Adrenal gland (tissue), 12 donors: ENCODE data around the gene DENND2A. TPM values are rescaled to one million over a fixed set of nuclear protein-coding genes. Genes with fewer than 3 reads are reported as not detected.
A peak's percentile ranks its signal among the peaks of the same experiment; 100 is the strongest.

Source experiments
- DNase-seq, 7 donors: peaks; one replicate each; pipeline ENCODE4 v3.0.0-alpha.2; 2019 to 2020
- H3K27ac ChIP-seq, 5 donors: fragments of 200-600 bp; sonication (generic) in 4 of 5; 1 replicate in 3 of 5; 2 replicates in 2 of 5; pipeline versions ENCODE4 v1.5.1 to v1.8.0; 2016 to 2020; ENCODE audit warnings: mild to moderate bottlenecking in 1 of 5
- H3K27me3 ChIP-seq: fragments of 200-600 bp; 2 replicates; pipeline ENCODE4 v1.8.0; 2021
- H3K36me3 ChIP-seq, 2 donors: fragments of 200-600 bp; replicated peaks in 1 of 2; 1 replicate in 1 of 2; 2 replicates in 1 of 2; pipeline versions ENCODE4 v1.5.1 to v1.8.0; 2018 to 2022
- H3K4me1 ChIP-seq, 2 donors: fragments of 200-600 bp; replicated peaks in 1 of 2; 1 replicate in 1 of 2; 2 replicates in 1 of 2; pipeline versions ENCODE4 v1.5.1 to v1.8.0; 2018 to 2021
- H3K4me3 ChIP-seq, 4 donors: fragments of 200-600 bp; sonication (generic) in 3 of 4; one replicate each; pipeline ENCODE4 v1.5.1; 2016 to 2018
- H3K9me3 ChIP-seq, 3 donors: fragments of 200-600 bp; sonication (generic) in 1 of 3; replicated peaks in 1 of 3; 1 replicate in 2 of 3; 2 replicates in 1 of 3; pipeline versions ENCODE4 v1.5.1 to v1.8.0; 2016 to 2021
- POLR2A ChIP-seq, 2 donors: fragments of 450-650 bp; IDR thresholded peaks; one replicate each; pipeline ENCODE4 v1.6.1; 2017; ENCODE audit warnings: antibody characterized with exemption in 2 of 2, mild to moderate bottlenecking in 2 of 2, moderate library complexity in 1 of 2
- WGBS, 4 donors: extraction: QIAGEN DNeasy Blood & Tissue Kit in 2 of 4; methylation state at CpG; one replicate each; pipeline versions ENCODE4 v1.1.5 to v1.1.7; 2013 to 2017; 5-methylcytosine and 5-hydroxymethylcytosine counted together
- intact Hi-C, 2 donors: fragments of 100-400 bp; cut with DNase I; formaldehyde crosslinking; loops; one replicate each; pipeline versions ENCODE4 v1.14.1 to v1.15.0; 2022 to 2023
- polyA plus RNA-seq, 3 donors: library from polyadenylated mRNA; stranded (reverse); fragments of 200-250 nt in 2 of 3; fragments of 350-450 nt in 1 of 3; fragmentation: Illumina TruSeq in 1 of 3; extraction: RNeasy Lipid Tissue Mini Kit (QIAGEN cat#74804) in 1 of 3; gene quantifications; one replicate each; pipeline ENCODE4 v1.2.3, GENCODE V29; 2013 to 2014
- total RNA-seq, 9 donors: library from RNA; depleted of rRNA in 4 of 9; stranded (reverse); fragments of >200 nt in 4 of 9; fragments of 120-200 nt in 1 of 9; fragmentation: NEBNext Ultra II Directional in 1 of 9; extraction: Animal tissue kit (Norgen Biotek cat#: 25700) in 1 of 9; gene quantifications; one replicate each; pipeline versions ENCODE4 v1.1.0 to v1.2.4, GENCODE V29; 2013 to 2023
- TF ChIP-seq, protein P1 (sequence below), 6 experiments: fragments of 450-650 bp in 4 of 6; fragments of 200-600 bp in 2 of 6; sonication (generic) in 1 of 6; IDR thresholded peaks; 1 replicate in 5 of 6; 2 replicates in 1 of 6; pipeline versions ENCODE4 v1.5.1 to v1.8.0; 2016 to 2021; ENCODE audit warnings: antibody characterized with exemption in 6 of 6, mild to moderate bottlenecking in 2 of 6, moderate library complexity in 1 of 6
- donor health status: healthy with polysubstance abuse.
- donor health status: Bipolar disorder and iron deficiency.
- donor health status: DM: yes; HTN: yes; CAD: no.
- donor health status: DM: no; HTN: no; CAD: no.
- donor health status: DM: no; HTN: no; CAD: no.
- donor health status: DM: yes; HTN: yes; CAD: no.

The DENND2A gene
- total and polyA plus RNA-seq, 12 donors, result 3.0 to 10.9 (median 5.8) TPM

DNA sequence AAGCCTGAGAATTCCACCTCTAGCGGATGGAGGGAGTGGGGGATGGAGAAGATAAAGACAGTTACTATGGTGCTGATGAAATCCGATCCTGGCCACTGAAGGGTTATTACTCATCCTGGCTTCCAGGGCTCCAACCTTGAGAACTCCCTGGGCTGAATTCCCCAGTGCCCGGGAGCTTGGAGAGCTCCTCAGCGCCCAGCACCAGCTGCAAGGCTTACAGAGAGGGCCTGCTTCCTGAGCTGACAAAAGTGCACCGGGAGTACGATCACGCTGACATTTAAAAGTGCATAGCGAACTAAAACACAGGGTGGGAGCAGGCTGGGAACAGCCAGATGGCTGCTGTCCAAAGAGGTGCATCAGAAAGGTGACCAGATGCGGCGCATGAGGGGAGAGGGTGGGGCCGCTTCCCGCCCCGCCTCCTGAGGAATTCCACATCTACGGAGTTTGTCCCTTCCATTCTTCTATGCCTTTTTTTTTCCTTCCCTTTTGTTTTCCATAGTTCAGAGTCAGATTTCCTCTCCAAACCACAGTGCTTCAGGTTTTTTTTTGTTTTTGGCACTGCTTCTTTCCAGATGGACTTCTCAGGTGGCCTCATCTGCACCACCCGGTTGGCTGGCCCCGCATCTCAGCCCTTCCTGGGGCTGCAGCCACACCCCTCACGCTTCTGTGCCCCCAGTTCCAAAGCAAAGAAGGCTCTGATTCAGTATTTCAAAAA is 98.9 kb downstream of the DENND2A start:
- TF ChIP-seq POLR2A (IDR thresholded peaks at IDR 0.05), result peak in 1 of 2 donors; percentile 36
- TF ChIP-seq, protein P1, sequence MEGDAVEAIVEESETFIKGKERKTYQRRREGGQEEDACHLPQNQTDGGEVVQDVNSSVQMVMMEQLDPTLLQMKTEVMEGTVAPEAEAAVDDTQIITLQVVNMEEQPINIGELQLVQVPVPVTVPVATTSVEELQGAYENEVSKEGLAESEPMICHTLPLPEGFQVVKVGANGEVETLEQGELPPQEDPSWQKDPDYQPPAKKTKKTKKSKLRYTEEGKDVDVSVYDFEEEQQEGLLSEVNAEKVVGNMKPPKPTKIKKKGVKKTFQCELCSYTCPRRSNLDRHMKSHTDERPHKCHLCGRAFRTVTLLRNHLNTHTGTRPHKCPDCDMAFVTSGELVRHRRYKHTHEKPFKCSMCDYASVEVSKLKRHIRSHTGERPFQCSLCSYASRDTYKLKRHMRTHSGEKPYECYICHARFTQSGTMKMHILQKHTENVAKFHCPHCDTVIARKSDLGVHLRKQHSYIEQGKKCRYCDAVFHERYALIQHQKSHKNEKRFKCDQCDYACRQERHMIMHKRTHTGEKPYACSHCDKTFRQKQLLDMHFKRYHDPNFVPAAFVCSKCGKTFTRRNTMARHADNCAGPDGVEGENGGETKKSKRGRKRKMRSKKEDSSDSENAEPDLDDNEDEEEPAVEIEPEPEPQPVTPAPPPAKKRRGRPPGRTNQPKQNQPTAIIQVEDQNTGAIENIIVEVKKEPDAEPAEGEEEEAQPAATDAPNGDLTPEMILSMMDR (IDR thresholded peaks at IDR 0.05), result no peak
- Histone ChIP-seq H3K4me1 (peaks cover 14 to 17% of the 10 kb centered on the region in 2 donors), H3K27me3 (no peaks in the 10 kb centered on the region), H3K27ac (peak overlapping the region; percentile 22 to 88 (median 75)), H3K4me3 (peak overlapping the region in 1 of 4 donors; percentile 36), H3K36me3 (no peaks in the 10 kb centered on the region), H3K9me3 (no peaks in the 10 kb centered on the region)
- intact Hi-C loops, result no loop called here
- peak; percentile 59 to 87 (median 84) for DNase-seq
- 7 to 14% (median 12%) methylated on average over 13 to 17 of the region's 17 CpGs for WGBS, 4 donors

DNA sequence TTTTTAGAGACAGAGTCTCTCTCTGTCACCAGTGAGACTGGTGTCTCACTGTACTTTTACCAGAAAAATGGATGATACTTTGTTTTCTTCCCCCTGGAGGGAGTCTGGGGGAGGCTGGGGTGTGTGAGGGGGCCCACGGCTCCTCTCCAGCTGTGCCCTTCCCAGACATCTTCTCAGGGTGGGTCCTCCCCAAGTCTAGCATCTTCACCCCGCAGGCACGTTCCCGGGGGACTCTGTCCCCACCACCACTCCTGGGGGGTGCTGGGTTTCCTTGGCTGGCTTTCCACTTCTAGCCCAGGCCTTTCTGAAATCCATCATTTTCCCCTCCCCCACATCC is 99.5 kb downstream of the DENND2A start:
- Histone ChIP-seq H3K4me3 (peak overlapping the region in 1 of 4 donors; percentile 36), H3K36me3 (no peaks in the 10 kb centered on the region), H3K27me3 (no peaks in the 10 kb centered on the region), H3K4me1 (peaks cover 14 to 17% of the 10 kb centered on the region in 2 donors), H3K9me3 (no peaks in the 10 kb centered on the region), H3K27ac (peak overlapping the region in 4 of 5 donors; percentile 19 to 88 (median 75))
- intact Hi-C loops, result no loop called here
- TF ChIP-seq, protein P1 (IDR thresholded peaks at IDR 0.05), result no peak
- no peak for TF ChIP-seq POLR2A (IDR thresholded peaks at IDR 0.05)
- no peak for DNase-seq
- 40 to 56% (median 44%) methylated on average over 3 to 4 of the region's 4 CpGs for WGBS, 4 donors

DNA sequence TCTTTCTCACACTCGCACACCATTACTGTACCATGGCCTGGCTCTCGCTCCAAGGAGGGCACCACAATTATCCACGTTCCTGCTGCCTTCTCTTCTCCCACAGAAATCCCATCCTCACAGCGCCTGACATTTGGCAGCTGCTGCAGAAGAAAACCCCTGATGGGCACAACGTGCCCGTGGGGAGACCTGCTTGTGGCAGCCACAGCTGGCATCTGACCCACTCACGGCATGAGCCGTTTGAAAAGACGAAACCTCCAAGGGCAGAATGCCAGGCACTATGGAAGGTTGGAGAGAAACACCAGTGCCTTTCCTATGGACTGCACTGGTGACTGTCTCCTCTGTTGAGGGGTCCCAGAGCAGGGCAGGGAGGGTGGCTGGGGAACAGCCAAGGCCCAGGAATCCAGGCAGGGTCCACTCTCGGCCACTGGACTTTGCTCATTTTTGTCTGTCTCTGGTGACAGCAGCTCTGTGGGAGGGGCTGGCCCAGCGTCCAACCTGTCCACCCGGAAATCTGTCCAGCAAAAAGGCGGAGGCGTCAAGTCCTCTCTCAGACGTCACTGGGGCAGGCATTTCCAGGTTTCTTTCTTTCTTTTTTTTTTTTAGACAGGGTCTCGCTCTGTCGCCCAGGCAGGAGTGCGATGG is 100.4 kb downstream of the DENND2A start:
- no peaks in the 10 kb centered on the region for H3K27me3 ChIP-seq
- peak overlapping the region in 1 of 5 donors; percentile 78 for H3K27ac ChIP-seq
- intact Hi-C loops, result no loop called here
- H3K9me3 ChIP-seq, result no peaks in the 10 kb centered on the region
- DNase-seq, result no peak
- TF ChIP-seq, protein P1 (IDR thresholded peaks at IDR 0.05), result no peak
- TF ChIP-seq POLR2A (IDR thresholded peaks at IDR 0.05), result no peak
- no peak overlapping the region for H3K4me3 ChIP-seq
- 79 to 97% (median 82%) methylated on average over 13 to 18 of the region's 18 CpGs for WGBS, 4 donors
- peaks cover 14 to 17% of the 10 kb centered on the region in 2 donors for H3K4me1 ChIP-seq
- H3K36me3 ChIP-seq, result no peaks in the 10 kb centered on the region

DNA sequence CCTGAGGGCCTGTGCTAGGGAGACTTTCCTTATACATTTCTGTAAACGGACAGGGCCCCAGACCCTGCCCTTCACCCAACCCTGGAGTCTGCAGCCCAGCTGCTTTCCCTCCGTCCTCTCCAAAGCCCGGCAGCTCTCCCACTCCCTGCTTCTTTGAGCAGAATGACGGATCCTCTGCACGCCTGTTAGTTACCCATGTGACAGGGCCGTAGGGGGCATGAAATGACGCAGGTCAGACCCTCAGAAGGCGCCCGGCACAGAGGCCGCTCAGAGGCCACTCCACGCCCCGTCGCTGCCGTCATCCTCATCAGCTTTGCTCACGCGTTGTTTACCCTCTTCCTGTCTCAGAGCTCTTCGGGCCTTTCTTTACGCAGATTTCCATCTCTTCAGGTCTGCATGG is 101.2 kb downstream of the DENND2A start:
- WGBS, 4 donors, result 69 to 93% (median 90%) methylated on average over 2 to 18 of the region's 18 CpGs
- H3K36me3 ChIP-seq, result no peaks in the 10 kb centered on the region
- H3K27me3 ChIP-seq, result no peaks in the 10 kb centered on the region
- no peak overlapping the region for H3K4me3 ChIP-seq
- DNase-seq, result peak in 3 of 7 donors; percentile 20 to 64 (median 34)
- H3K9me3 ChIP-seq, result no peaks in the 10 kb centered on the region
- intact Hi-C loops, result no loop called here
- peak overlapping the region in 1 of 5 donors; percentile 74 for H3K27ac ChIP-seq
- peaks cover 14 to 17% of the 10 kb centered on the region in 2 donors for H3K4me1 ChIP-seq
- TF ChIP-seq, protein P1 (IDR thresholded peaks at IDR 0.05), result no peak
- TF ChIP-seq POLR2A (IDR thresholded peaks at IDR 0.05), result no peak
